B cell (primary cell): ENCODE data around the gene G0S2.

ENCODE experiments used
- EZH2 ChIP-seq: IDR thresholded peaks from 2 replicates; pipeline ENCODE4 v1.6.1; 2012; ENCODE audit warnings: borderline replicate concordance, low read depth, mild to moderate bottlenecking, moderate library complexity, low read length; ENCODE audit not compliant: insufficient read depth, poor library complexity, severe bottlenecking
- TF ChIP-seq, protein P1 (sequence below): fragments of 200-600 bp; IDR thresholded peaks from one replicate; pipeline ENCODE4 v1.8.0; 2022; ENCODE audit warnings: antibody characterized with exemption, mild to moderate bottlenecking

- TF ChIP-seq, protein P1, sequence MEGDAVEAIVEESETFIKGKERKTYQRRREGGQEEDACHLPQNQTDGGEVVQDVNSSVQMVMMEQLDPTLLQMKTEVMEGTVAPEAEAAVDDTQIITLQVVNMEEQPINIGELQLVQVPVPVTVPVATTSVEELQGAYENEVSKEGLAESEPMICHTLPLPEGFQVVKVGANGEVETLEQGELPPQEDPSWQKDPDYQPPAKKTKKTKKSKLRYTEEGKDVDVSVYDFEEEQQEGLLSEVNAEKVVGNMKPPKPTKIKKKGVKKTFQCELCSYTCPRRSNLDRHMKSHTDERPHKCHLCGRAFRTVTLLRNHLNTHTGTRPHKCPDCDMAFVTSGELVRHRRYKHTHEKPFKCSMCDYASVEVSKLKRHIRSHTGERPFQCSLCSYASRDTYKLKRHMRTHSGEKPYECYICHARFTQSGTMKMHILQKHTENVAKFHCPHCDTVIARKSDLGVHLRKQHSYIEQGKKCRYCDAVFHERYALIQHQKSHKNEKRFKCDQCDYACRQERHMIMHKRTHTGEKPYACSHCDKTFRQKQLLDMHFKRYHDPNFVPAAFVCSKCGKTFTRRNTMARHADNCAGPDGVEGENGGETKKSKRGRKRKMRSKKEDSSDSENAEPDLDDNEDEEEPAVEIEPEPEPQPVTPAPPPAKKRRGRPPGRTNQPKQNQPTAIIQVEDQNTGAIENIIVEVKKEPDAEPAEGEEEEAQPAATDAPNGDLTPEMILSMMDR, result no peak
- no peak for TF ChIP-seq EZH2
Observed at GRCh38 chr1:209704584-209704983, 29.4 kb downstream of the G0S2 start, which contains the start of gene HSD11B1.
